Tibial nerve (tissue), 4 donors: Measurements from ENCODE around the gene TPCN1. TPM values are rescaled to one million over a fixed set of nuclear protein-coding genes. Genes with fewer than 3 reads are reported as not detected.

Experiments
- DNase-seq, 2 donors: peaks; one replicate each; pipeline ENCODE4 v3.0.0-alpha.2; 2019; ENCODE audit warnings: low spot score in 2 of 2
- H3K27ac ChIP-seq, 4 donors: fragments of 200-600 bp; sonication (generic) in 3 of 4; one replicate each; pipeline ENCODE4 v1.5.1; 2017 to 2019; ENCODE audit warnings: mild to moderate bottlenecking in 1 of 4
- H3K27me3 ChIP-seq, 2 donors: fragments of 200-600 bp; sonication (generic) in 1 of 2; one replicate each; pipeline versions ENCODE4 v1.5.1 to v1.6.0; 2017 to 2019
- H3K36me3 ChIP-seq, 3 donors: fragments of 200-600 bp; sonication (generic); one replicate each; pipeline ENCODE4 v1.5.1; 2018 to 2019
- H3K4me1 ChIP-seq, 4 donors: fragments of 200-600 bp; sonication (generic) in 3 of 4; one replicate each; pipeline ENCODE4 v1.5.1; 2017 to 2019
- H3K4me3 ChIP-seq, 4 donors: fragments of 200-600 bp; sonication (generic) in 3 of 4; one replicate each; pipeline ENCODE4 v1.5.1; 2017 to 2019; ENCODE audit warnings: mild to moderate bottlenecking in 1 of 4, moderate library complexity in 1 of 4
- H3K9me3 ChIP-seq, 4 donors: fragments of 200-600 bp; sonication (generic) in 3 of 4; one replicate each; pipeline ENCODE4 v1.5.1; 2017 to 2019
- CTCF ChIP-seq, 5 experiments: fragments of 200-600 bp in 3 of 5; fragments of 450-650 bp in 2 of 5; sonication (generic) in 3 of 5; IDR thresholded peaks; one replicate each; pipeline ENCODE4 v1.5.1; 2016 to 2019; ENCODE audit warnings: antibody characterized with exemption in 5 of 5, mild to moderate bottlenecking in 3 of 5, moderate library complexity in 2 of 5
- EP300 ChIP-seq, 2 donors: sonication (generic); formaldehyde crosslinking; IDR thresholded peaks; one replicate each; pipeline ENCODE4 v1.6.1; 2017; ENCODE audit warnings: antibody characterized with exemption in 2 of 2, mild to moderate bottlenecking in 1 of 2
- POLR2A ChIP-seq, 2 donors: fragments of 450-650 bp; IDR thresholded peaks; one replicate each; pipeline ENCODE4 v1.6.1; 2017; ENCODE audit warnings: antibody characterized with exemption in 2 of 2, mild to moderate bottlenecking in 2 of 2, moderate library complexity in 2 of 2
- WGBS, 2 donors: methylation state at CpG; one replicate each; pipeline ENCODE4 v1.1.5; 2018; 5-methylcytosine and 5-hydroxymethylcytosine counted together
- total RNA-seq, 4 donors: library from RNA; depleted of rRNA; stranded (reverse); fragments of >200 nt; gene quantifications; one replicate each; pipeline ENCODE4 v1.1.0, GENCODE V29; 2016

Gene TPCN1
- total RNA-seq, 4 donors from 2014 or later = 62.7 to 77.6 (median 69.8) TPM

DNA sequence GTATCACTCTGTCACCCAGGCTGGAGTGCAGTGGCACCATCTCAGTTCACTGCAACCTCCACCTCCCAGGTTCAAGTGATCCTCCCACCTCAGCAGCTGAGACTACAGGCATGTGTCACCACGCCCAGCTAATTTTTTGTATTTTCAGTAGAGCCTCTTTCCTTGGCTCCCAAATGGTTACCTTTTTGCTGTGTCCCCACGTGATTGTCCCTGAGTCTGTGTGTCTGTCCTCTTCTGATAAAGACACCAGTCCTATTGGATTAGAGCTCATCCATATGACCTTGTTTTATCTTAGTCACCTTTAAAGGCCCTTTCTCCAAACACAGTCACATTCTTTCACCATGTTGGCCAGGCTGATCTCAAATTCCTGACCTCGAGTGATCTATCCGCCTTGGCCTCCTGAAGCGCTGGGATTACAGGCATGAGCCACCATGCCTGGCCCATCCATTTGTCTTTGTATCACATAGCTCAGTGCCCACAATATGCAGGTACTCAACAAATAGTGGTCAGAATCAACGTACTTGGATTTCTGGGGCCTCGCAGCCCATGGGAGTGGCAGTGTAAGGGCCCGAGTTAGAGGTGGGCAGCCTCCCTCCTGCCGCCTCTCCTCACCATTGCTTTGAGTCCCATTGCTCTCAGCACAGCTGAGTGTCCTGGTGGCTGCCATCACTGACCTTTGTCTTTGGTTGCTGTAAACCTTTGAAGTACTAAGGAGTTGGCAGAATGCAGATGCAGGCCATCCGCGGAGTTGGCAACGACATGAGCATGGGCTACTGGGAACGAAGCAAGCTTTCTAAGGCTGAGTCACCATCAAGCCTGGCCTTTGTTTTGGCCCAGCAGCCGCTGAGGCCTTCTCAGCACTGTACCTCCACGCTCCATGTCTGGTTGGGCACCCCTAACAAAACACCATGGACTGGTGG is 9.3 kb downstream of the TPCN1 start:
- 95 to 98% methylated on average over 15 of the region's 15 CpGs for WGBS, 2 donors
- TF ChIP-seq CTCF (IDR thresholded peaks at IDR 0.05) = no peak
- TF ChIP-seq EP300 (IDR thresholded peaks at IDR 0.05) = no peak
- TF ChIP-seq POLR2A (IDR thresholded peaks at IDR 0.05) = no peak
- Histone ChIP-seq H3K36me3 (peaks cover 0 to 84% (median 0%) of the 10 kb centered on the region in 3 donors), H3K4me1 (peaks cover 0 to 58% (median 8%) of the 10 kb centered on the region in 4 donors), H3K27ac (peak overlapping the region in 1 of 4 donors; percentile 4), H3K9me3 (no peaks in the 10 kb centered on the region), H3K4me3 (no peak overlapping the region), H3K27me3 (no peaks in the 10 kb centered on the region)
- no peak for DNase-seq

DNA sequence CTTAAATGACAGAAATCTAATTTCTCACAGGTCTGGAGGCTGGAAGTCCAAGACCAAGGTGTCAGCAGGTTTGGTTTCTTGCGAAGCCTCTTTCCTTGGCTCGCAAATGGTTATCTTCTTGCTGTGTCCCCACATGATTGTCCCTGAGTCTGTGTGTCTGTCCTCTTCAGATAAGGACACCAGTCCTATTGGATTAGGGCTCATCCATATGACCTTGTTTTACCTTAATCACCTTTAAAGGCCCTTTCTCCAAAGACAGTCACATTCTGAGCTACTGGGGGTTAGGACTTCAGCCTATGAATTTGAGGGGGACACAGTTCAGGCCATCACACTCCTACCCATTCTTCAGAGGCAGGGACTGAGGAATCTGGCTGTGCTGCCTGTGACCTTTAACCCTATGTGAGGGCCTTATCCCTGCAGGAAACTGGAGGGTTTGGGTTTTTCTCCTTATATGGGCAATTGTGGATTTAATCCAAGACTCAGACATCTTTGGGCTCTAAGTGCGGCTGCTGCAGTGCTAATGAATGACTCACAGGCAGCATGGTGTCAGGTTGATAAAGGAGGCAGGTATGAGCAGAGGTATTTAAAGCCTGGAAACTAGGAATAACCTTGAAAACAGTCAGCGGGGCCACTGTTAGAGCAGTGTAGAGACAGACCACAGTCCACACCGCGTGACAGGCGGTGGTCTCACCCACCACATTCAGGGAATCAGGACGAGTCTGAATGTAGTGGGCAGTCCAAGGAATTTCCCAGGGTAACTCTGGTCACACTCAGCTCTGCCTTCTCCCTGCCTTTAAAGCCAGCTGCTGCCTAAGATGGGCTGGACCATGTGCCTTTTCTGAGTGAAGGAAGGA is 10.2 kb downstream of the TPCN1 start:
- TF ChIP-seq EP300 (IDR thresholded peaks at IDR 0.05) = no peak
- no peak for TF ChIP-seq POLR2A (IDR thresholded peaks at IDR 0.05)
- no peak for TF ChIP-seq CTCF (IDR thresholded peaks at IDR 0.05)
- no peaks in the 10 kb centered on the region for H3K9me3 ChIP-seq
- no peak overlapping the region for H3K4me3 ChIP-seq
- H3K4me1 ChIP-seq = peaks cover 0 to 67% (median 8%) of the 10 kb centered on the region in 4 donors
- peaks cover 0 to 92% (median 0%) of the 10 kb centered on the region in 3 donors for H3K36me3 ChIP-seq
- peak overlapping the region in 1 of 4 donors; percentile 49 for H3K27ac ChIP-seq
- DNase-seq = no peak
- H3K27me3 ChIP-seq = no peaks in the 10 kb centered on the region
- WGBS, 2 donors = 80 to 90% methylated on average over 8 of the region's 8 CpGs

- Histone ChIP-seq H3K27me3 (no peaks in the 10 kb centered on the region), H3K4me1 (peaks cover 0 to 67% (median 12%) of the 10 kb centered on the region in 4 donors), H3K27ac (peak overlapping the region in 2 of 4 donors; percentile 49 to 66), H3K9me3 (no peaks in the 10 kb centered on the region), H3K36me3 (peaks cover 0 to 86% (median 0%) of the 10 kb centered on the region in 3 donors), H3K4me3 (no peak overlapping the region)
- 79 to 96% methylated on average over 9 to 11 of the region's 18 CpGs for WGBS, 2 donors
- no peak for DNase-seq
- TF ChIP-seq POLR2A (IDR thresholded peaks at IDR 0.05) = no peak
- TF ChIP-seq EP300 (IDR thresholded peaks at IDR 0.05) = no peak
- TF ChIP-seq CTCF (IDR thresholded peaks at IDR 0.05) = no peak
Measured at GRCh38 chr12:113232089-113232839, 11.0 kb downstream of the TPCN1 start.

DNA sequence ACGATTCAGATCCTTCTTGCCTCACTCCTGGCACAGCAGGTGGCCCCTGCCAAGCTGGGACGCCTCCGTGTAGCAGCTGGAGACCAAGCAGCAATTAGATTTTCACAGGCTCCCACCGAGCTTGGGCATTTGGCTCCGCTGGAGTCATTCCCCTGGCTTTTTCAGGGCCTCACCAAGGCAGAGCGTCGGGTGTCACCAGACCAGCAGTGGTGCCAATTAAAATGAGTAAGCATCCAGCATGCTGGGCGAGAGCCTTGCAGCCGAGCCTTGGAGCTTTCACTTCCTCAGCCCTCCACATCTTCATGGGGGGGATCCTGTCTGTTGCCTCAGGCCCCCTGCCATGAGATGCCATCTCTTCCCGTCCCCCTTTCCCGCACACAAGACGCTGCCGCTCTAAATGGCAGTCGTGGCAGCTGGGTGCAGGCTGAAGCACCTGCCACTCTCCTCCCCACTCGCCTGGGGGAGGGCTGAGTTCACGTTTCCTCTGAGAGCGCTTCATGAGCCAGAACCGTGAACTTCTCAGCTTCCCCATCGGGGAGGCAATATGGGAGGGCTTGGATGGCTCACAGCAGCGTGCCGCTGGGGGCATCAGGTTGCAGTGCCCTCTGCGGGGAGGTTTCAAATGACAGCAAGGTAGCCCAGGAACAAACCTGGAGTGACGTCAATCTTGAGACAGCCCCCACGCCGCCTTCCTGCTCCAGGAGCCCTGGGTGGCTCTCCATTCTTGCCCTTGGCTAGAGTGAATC is 11.7 kb downstream of the TPCN1 start:
- Histone ChIP-seq H3K9me3 (no peaks in the 10 kb centered on the region), H3K4me1 (peaks cover 0 to 68% (median 12%) of the 10 kb centered on the region in 4 donors), H3K36me3 (peaks cover 0 to 79% (median 0%) of the 10 kb centered on the region in 3 donors), H3K27ac (peak overlapping the region in 2 of 4 donors; percentile 49 to 66), H3K4me3 (no peak overlapping the region), H3K27me3 (no peaks in the 10 kb centered on the region)
- no peak for DNase-seq
- no peak for TF ChIP-seq POLR2A (IDR thresholded peaks at IDR 0.05)
- peak in 1 of 2 donors; percentile 63 for TF ChIP-seq EP300 (IDR thresholded peaks at IDR 0.05)
- TF ChIP-seq CTCF (IDR thresholded peaks at IDR 0.05) = no peak
- WGBS, 2 donors = 63 to 64% methylated on average over 23 to 24 of the region's 25 CpGs
